ENCODE results near the gene PLCB1.
"Not testable (repeated sequence)": the region's sequence is repeated elsewhere in the genome, so short reads cannot be mapped to it uniquely, and the experiment has no call there.

The PLCB1 gene

GRCh38 chr20:8635048-8635572 is 503.0 kb downstream of the PLCB1 start:
- no peak for DNase-seq

- no peak for DNase-seq
These were observed 503.8 kb downstream of the PLCB1 start for GRCh38 chr20:8635837-8636236.

- no peak for DNase-seq
These were observed 507.2 kb downstream of the PLCB1 start for GRCh38 chr20:8639112-8639778.

GRCh38 chr20:8640461-8640860 is 508.4 kb downstream of the PLCB1 start:
- no peak for DNase-seq

- no peak for DNase-seq
These were observed 510.2 kb downstream of the PLCB1 start for GRCh38 chr20:8642247-8642646.

- not testable (repeated sequence) for DNase-seq
These were observed 512.4 kb downstream of the PLCB1 start for GRCh38 chr20:8644468-8644867.

GRCh38 chr20:8645326-8645725 is 513.3 kb downstream of the PLCB1 start:
- no peak for DNase-seq

- DNase-seq, result no peak
These were observed 514.0 kb downstream of the PLCB1 start for GRCh38 chr20:8646033-8646441.

GRCh38 chr20:8646716-8647115 is 514.6 kb downstream of the PLCB1 start:
- DNase-seq, result no peak

GRCh38 chr20:8647961-8648441 is 515.9 kb downstream of the PLCB1 start:
- no peak for DNase-seq

- DNase-seq, result no peak
These were observed 516.4 kb downstream of the PLCB1 start for GRCh38 chr20:8648466-8648865.

- no peak for DNase-seq
These were observed 520.3 kb downstream of the PLCB1 start for GRCh38 chr20:8652396-8652795.

- no peak for DNase-seq
These were observed 522.4 kb downstream of the PLCB1 start for GRCh38 chr20:8654486-8654885.

GRCh38 chr20:8656335-8656734 is 524.3 kb downstream of the PLCB1 start:
- DNase-seq, result no peak

GRCh38 chr20:8657664-8658063 is 525.6 kb downstream of the PLCB1 start:
- DNase-seq, result no peak

- DNase-seq, result no peak
These were observed 526.0 kb downstream of the PLCB1 start for GRCh38 chr20:8658103-8658502.

- no peak for DNase-seq
These were observed 529.3 kb downstream of the PLCB1 start for GRCh38 chr20:8661229-8661952.

GRCh38 chr20:8662433-8662954 is 530.4 kb downstream of the PLCB1 start:
- no peak for DNase-seq

GRCh38 chr20:8663424-8663823 is 531.4 kb downstream of the PLCB1 start:
- DNase-seq, result no peak

GRCh38 chr20:8664778-8665177 is 532.7 kb downstream of the PLCB1 start:
- no peak for DNase-seq

GRCh38 chr20:8667306-8667705 is 535.2 kb downstream of the PLCB1 start:
- DNase-seq, result no peak

- no peak for DNase-seq
These were observed 538.3 kb downstream of the PLCB1 start for GRCh38 chr20:8670207-8670892.

- DNase-seq, result no peak
These were observed 538.8 kb downstream of the PLCB1 start for GRCh38 chr20:8670893-8671215.

All from GOT3 (cell line).